Measurements from ENCODE around the gene SPTSSB.

Gene SPTSSB

DNA sequence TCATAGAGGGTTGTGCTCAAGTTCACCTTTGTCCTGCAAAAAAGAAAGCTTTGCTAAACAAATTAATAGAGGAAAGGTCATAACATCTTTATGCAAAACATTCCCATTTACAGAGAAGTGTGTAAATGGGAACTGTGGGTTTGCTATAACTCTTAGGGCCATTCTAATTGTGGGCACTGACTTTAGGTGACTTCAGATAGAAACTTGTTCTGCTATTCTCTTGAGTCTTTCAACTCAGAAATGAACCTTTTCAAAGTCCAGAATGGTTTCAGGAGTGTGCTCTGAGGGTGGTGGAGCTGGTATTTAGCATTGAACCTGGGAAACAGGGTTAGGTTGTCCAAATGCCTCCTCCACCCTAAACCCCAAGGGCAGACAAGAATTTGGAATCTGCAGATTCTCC is 34.0 kb downstream of the SPTSSB start:
- DNase-seq, result no peak

DNA sequence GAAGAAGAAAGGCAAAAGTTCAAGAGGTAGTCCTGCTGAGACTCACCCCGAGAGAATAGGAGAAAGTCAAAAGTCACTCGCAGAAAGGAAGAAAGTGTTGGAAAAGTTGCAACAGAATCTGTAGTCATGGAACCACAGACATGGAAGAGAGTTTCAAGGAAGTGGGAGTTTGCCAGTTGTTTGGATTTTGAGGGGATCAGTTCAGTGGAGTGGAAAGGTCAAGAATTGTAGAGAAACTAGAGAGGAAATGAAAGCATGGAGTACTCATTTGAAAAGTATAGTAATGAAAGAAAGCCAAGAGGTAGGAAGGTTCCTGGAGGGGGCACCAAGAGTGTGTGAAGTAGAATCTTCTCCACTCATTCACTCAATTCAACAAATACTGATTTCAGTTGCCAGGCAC is 34.7 kb downstream of the SPTSSB start:
- DNase-seq, result no peak

DNA sequence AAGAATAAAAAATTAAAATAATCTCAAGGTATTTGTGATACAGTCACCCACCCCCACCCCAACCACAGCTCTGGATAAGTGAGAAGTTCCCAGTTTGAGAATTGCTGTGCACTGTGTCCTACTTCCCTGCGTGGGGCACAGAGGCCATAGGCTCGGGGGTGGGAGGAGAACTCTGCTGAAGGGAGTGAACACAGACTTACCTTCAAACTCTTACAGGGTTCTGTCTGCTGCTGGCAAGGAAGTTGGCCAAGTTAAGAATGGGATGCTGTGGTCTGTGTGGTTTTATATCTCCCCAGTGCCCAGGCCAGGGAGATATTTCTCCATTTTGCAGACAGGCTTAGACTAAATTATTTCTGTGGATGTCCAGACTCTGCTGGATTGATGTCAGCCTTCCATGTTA is 37.6 kb downstream of the SPTSSB start:
- DNase-seq, result no peak

GRCh38 chr3:161332792-161333191 is 38.5 kb downstream of the SPTSSB start:
- DNase-seq, result no peak

GRCh38 chr3:161325059-161325458 is 46.3 kb downstream of the SPTSSB start:
- no peak for DNase-seq

DNA sequence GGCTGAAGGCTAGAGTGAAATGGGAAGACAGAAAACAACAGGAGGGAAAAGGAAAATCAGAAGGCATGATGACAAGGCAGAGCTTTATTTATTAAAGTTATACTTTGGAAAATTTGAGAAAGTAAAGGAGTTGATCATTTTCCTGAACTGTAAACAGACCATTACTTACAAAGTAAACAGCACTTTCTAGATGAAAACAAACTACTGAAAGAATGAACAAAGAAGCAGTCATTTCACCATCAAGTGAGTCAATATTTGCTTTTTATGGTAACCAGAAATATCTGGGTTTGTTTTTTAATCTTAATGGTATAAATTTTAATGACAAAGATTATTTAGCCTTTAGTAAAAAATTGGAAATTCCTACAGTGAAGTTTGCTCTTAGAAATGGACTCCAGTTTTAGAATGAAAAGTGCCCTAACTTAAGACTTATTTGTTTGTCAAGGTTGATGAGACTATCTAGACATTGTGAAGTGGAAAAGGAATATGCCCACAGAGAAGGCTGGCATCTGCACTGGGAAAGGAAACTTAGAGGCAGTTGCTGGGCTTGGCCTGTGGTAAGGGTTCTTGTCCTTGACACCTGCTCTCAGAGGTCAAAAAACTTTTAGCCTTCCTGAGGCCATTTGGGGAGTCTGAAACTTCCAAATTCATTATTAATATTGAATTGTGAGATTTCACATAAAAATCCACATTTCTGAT is 47.2 kb downstream of the SPTSSB start:
- DNase-seq, result no peak

DNA sequence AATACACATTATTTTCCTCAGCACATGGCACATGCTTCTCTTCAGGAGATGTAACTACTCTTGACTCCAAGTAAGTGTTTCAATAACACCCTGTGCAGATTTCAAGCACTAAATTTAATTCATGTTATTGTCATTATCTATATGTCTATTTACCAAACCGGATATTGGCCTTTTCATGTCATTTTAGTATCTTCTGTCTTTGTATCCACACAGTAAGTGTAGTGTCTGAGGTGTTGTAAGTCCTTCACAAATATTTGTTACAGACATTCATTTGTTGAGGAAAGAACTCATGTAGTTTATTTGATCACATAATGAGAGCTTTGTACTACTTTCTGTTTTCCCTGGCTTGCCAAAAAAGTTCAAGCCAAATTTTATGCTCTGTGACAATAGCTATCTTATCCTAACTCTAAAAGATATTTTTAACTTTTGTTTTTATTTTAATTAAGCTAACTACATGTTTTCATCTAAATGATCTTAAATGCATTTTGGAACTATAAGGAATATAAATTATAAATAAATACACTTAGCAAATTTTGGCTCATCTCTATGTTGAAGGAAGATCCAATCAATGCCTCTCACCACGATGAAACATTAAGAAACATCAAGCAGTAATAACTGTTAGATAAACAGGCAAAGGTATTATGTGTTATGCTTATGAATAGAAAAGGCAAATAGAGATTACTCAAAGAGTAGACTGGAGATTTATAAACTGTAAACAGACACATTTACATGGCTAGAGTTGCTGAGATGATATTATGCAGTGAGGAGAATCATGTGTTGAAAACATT is 48.3 kb downstream of the SPTSSB start:
- no peak for DNase-seq

- DNase-seq, result no peak
These were observed 50.5 kb downstream of the SPTSSB start for GRCh38 chr3:161320837-161321236.

- DNase-seq, result no peak
These were observed 51.5 kb downstream of the SPTSSB start for GRCh38 chr3:161319867-161320266.

DNA sequence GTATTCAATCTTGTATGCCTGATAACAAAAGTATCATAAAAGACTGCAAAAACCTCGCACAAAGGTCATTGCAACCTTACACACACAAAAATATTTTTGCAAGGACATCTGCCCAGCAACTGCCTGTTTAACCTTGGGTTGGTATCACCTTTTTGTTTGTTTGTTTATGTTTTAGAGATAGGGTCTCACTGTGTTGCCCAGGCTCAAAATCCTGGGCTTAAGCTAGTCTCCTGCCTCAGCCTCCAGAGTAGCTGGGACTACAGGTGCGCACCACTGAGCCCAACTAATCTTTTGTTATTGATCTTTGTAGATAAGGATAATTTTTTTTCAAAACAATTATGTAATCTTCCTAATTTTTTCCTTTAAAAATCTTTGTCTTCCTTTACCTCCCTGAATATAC is 54.2 kb downstream of the SPTSSB start:
- no peak for DNase-seq

GRCh38 chr3:161316006-161316689 is 55.2 kb downstream of the SPTSSB start:
- no peak for DNase-seq

GRCh38 chr3:161314836-161315395 is 56.4 kb downstream of the SPTSSB start:
- DNase-seq, result no peak

DNA sequence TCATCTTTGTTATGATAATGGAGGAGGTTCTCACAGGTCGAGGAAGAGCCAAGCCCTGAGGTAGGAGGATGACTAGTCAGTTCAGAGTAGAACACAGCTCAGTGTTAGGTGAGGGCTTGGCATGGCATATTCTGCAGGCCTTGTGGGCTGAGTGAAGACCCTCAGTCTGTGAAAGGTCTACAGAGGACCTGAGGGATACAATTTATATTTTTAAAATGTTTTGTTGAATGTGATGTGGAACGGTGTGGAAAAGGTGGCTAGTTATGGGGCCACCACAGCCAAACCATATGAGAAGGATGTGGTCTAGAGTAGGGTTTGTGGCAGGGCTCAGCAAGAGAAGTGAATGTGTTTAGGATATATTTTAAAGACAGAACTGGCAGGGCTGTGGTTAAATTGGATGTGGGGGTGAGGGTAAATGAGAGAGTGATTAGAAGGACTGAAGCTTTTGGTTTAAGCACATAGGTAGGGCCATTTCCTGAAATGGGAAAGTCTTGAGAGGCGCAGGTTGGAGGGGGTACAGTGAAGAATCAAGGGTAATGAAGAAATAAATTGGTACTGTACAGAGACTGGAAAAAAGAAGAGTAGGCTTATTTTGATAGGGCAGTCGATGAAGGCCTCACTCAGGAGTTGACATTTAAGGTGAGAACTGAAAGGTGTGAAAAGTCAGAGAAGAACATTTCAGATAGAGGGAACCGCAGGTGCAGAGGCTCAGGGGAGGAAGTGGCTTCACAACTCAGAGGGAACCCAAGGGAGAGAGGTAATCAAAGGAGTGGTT is 60.5 kb downstream of the SPTSSB start:
- DNase-seq, result peak; percentile 7

DNA sequence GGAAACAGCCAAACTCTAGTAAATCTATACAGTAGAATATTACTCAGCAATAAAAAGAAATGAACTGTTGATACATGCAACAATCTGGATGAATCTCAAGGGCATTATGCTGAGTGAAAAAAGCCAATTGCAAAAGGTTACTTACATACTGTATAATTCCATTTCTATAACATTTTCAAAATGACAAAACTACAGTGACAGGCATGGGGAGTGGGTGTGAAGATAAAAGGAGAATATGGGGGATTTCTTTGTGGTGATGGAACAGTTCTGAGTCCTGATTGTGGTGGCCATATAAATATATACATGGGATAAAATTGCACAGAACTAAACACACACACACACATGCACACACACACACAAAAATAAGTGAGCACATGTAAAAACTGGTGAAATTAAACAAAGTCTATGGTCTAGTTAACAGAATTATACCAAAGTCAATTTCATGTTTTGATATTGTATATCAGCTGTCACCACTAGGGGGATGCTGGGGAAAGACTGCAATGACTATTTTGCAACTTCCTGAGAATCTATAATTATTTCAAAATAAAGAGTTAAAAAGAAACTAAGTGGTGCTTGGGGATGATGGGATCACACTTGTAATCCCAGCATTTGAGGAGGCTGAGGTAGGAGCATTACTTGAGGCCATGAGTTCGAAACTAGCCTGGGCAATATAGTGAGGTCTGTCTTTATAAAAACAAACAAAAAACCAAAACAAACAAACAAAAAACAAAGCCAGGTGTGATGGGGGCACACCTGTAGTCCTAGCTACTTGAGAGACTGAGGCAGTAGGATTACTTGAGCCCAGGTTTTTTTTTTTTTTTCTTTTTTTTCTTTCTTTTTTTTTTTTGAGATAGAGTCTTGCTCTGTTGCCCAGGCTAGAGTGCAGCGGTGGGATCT is 66.0 kb downstream of the SPTSSB start:
- no peak for DNase-seq

GRCh38 chr3:161296814-161297213 is 74.5 kb downstream of the SPTSSB start:
- DNase-seq, result no peak

GRCh38 chr3:161295325-161295724 is 76.0 kb downstream of the SPTSSB start:
- no peak for DNase-seq
